Psoas muscle (tissue), 8 donors: ENCODE data around the gene CLASP1. TPM values are rescaled to one million over a fixed set of nuclear protein-coding genes. Genes with fewer than 3 reads are reported as not detected.
A peak's percentile ranks its signal among the peaks of the same experiment; 100 is the strongest.

Experiments used
- ATAC-seq, 4 donors: fragments of 200-7000 bp; cut with Tn5 transposase; one replicate each; pipeline ENCODE4 v1.9.1; 2020; ENCODE audit warnings: moderate library complexity in 3 of 4, mild to moderate bottlenecking in 2 of 4
- DNase-seq, 2 donors: peaks; one replicate each; pipeline ENCODE4 v3.0.0-alpha.2; 2020
- H3K27ac ChIP-seq: fragments of 200-600 bp; one replicate; pipeline ENCODE4 v1.8.0; 2022
- H3K27me3 ChIP-seq, 3 donors: fragments of 200-600 bp in 1 of 3; one replicate each; pipeline versions ENCODE4 v1.6.1 to v1.8.0; 2013 to 2022; ENCODE audit warnings: low read length in 2 of 3, mild to moderate bottlenecking in 2 of 3, moderate library complexity in 1 of 3; ENCODE audit not compliant: insufficient read depth in 3 of 3
- H3K36me3 ChIP-seq, 2 donors: fragments of 200-600 bp in 1 of 2; one replicate each; pipeline versions ENCODE4 v1.6.1 to v1.8.0; 2013 to 2022; ENCODE audit warnings: low read depth in 1 of 2, mild to moderate bottlenecking in 1 of 2, moderate library complexity in 1 of 2; ENCODE audit not compliant: insufficient read depth in 1 of 2
- H3K4me1 ChIP-seq: fragments of 200-600 bp; one replicate; pipeline ENCODE4 v1.8.0; 2022
- H3K4me3 ChIP-seq: fragments of 200-600 bp; one replicate; pipeline ENCODE4 v1.8.0; 2022; ENCODE audit warnings: mild to moderate bottlenecking
- H3K9me3 ChIP-seq: fragments of 200-600 bp; one replicate; pipeline ENCODE4 v1.8.0; 2022
- WGBS, 3 donors: extraction: QIAGEN DNeasy Blood & Tissue Kit; methylation state at CpG; one replicate each; pipeline versions ENCODE4 v1.1.6 to v1.1.7; 2013; 5-methylcytosine and 5-hydroxymethylcytosine counted together
- intact Hi-C, 2 donors: fragments of 100-400 bp; cut with DNase I; formaldehyde crosslinking; loops; one replicate each; pipeline versions ENCODE4 v1.11.0 to v1.14.2; 2022
- polyA plus RNA-seq, 3 donors: library from polyadenylated mRNA; stranded (reverse); fragments of 200-250 nt; gene quantifications; one replicate each; pipeline ENCODE4 v1.2.3, GENCODE V29; 2013
- total RNA-seq, 4 donors: library from RNA; stranded (reverse); fragmentation: NEBNext Ultra II Directional in 2 of 4; extraction: Animal tissue kit (Norgen Biotek cat#: 25700) in 2 of 4; gene quantifications; one replicate each; pipeline versions ENCODE4 v1.2.1 to v1.2.4, GENCODE V29; 2021 to 2023
- TF ChIP-seq, protein P1 (sequence below): fragments of 200-600 bp; IDR thresholded peaks from one replicate; pipeline ENCODE4 v1.8.0; 2022; ENCODE audit warnings: antibody characterized with exemption
- donor health status: healthy with polysubstance abuse.
- donor health status: DM: no; HTN: no; CAD: no; lungs with moderate emphysema.
- donor health status: Bipolar disorder and iron deficiency.
- donor health status: healthy.
- donor health status: DM: yes; HTN: yes; CAD: no.
- donor health status: DM: no; HTN: no; CAD: no.
- donor health status: DM: no; HTN: no; CAD: no.
- donor health status: DM: yes; HTN: yes; CAD: no.

Gene CLASP1
- total and polyA plus RNA-seq, 7 donors = 11.6 to 60.7 (median 38.8) TPM

- 92 to 94% (median 93%) methylated on average over 4 of the region's 4 CpGs for WGBS, 3 donors
- Histone ChIP-seq H3K36me3 (peaks cover 0 to 59% of the 10 kb centered on the region in 2 donors), H3K27me3 (no peaks in the 10 kb centered on the region), H3K27ac (no peak overlapping the region), H3K4me3 (no peak overlapping the region), H3K9me3 (no peaks in the 10 kb centered on the region), H3K4me1 (peaks cover 9% of the 10 kb centered on the region)
- intact Hi-C loops = no loop called here
- TF ChIP-seq, protein P1, sequence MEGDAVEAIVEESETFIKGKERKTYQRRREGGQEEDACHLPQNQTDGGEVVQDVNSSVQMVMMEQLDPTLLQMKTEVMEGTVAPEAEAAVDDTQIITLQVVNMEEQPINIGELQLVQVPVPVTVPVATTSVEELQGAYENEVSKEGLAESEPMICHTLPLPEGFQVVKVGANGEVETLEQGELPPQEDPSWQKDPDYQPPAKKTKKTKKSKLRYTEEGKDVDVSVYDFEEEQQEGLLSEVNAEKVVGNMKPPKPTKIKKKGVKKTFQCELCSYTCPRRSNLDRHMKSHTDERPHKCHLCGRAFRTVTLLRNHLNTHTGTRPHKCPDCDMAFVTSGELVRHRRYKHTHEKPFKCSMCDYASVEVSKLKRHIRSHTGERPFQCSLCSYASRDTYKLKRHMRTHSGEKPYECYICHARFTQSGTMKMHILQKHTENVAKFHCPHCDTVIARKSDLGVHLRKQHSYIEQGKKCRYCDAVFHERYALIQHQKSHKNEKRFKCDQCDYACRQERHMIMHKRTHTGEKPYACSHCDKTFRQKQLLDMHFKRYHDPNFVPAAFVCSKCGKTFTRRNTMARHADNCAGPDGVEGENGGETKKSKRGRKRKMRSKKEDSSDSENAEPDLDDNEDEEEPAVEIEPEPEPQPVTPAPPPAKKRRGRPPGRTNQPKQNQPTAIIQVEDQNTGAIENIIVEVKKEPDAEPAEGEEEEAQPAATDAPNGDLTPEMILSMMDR = no peak
- ATAC-seq (no peak), DNase-seq (no peak)
Observed at GRCh38 chr2:121340926-121341325, 308.3 kb downstream of the CLASP1 start.

GRCh38 chr2:121338281-121338680, 311.0 kb downstream of the CLASP1 start:
- no peak overlapping the region for H3K4me3 ChIP-seq
- WGBS, 3 donors = 81 to 88% (median 85%) methylated on average over 20 of the region's 20 CpGs
- no peaks in the 10 kb centered on the region for H3K9me3 ChIP-seq
- H3K27ac ChIP-seq = no peak overlapping the region
- H3K4me1 ChIP-seq = peaks cover 9% of the 10 kb centered on the region
- DNase-seq (no peak), ATAC-seq (no peak)
- TF ChIP-seq, protein P1 = no peak
- peaks cover 0 to 41% of the 10 kb centered on the region in 2 donors for H3K36me3 ChIP-seq
- H3K27me3 ChIP-seq = no peaks in the 10 kb centered on the region
- intact Hi-C loops = loop anchor here in 1 of 2 donors (10.0 kb wide), 1 partner anchor 153 kb away; no protein-coding TSS in a partner anchor

- ATAC-seq (peak in 1 of 4 donors; percentile 28), DNase-seq (no peak)
- Histone ChIP-seq H3K4me3 (no peak overlapping the region), H3K27me3 (no peaks in the 10 kb centered on the region), H3K4me1 (peaks cover 9% of the 10 kb centered on the region), H3K9me3 (no peaks in the 10 kb centered on the region), H3K27ac (no peak overlapping the region), H3K36me3 (peaks cover 0 to 33% of the 10 kb centered on the region in 2 donors)
- 78 to 82% (median 79%) methylated on average over 18 of the region's 18 CpGs for WGBS, 3 donors
- intact Hi-C loops = loop anchor here in 1 of 2 donors (10.0 kb wide), 1 partner anchor 152 kb away; no protein-coding TSS in a partner anchor
- TF ChIP-seq, protein P1 = no peak
Observed at GRCh38 chr2:121336528-121337294, 312.6 kb downstream of the CLASP1 start.

DNA sequence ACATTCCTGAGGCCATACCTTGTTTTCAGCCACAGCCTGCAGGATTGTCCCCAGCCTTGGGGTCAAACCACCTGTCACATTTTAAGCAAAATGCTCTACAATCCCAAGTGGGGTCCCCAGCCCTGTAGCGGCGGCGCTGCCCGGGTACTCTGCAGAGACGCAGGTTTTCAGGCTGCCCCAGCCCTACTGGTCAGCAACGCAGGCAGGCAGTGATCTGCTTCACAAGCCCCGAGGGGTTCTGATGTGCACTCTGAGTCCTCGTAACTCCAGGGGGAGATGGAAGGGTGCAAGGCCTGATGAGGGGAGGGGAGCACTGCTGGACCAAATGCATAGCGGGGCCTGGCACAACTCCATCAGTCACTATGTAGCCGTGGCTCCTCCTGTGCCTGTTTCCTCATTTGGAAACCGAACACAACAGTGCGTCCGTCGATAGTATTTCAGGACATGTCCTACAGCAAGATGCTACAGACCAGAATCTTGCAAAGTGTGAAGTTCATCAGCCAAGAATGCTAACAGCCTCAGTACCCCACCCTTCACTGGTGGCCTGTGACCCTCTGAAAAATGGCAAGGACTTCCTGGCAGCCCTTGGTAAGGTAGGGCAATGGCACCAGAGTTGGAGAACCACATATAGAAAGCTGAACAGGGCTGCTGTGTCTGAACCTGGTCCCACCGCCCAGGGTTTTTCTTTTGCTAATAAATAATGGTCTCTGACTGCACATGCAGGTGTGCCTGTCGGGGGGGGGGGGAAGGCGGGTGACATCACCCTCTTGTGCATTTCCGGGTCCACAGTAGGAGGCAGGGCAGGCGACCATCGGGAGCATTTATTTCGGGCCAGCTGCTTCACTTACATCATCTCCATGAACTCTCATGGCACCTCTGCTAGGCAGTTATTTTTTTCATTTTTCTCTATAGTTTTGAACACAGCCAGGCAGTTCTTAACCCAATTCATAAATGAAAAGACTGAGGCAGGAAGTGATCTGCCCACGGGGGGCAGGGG, 313.7 kb downstream of the CLASP1 start:
- peak; percentile 9 to 33 (median 27) for ATAC-seq
- intact Hi-C loops = loop anchor here in 1 of 2 donors (10.0 kb wide), 1 partner anchor 151 kb away; no protein-coding TSS in a partner anchor
- 40 to 46% (median 45%) methylated on average over 21 to 22 of the region's 22 CpGs for WGBS, 3 donors

More for the DNA sequence above, 313.7 kb downstream of the CLASP1 start:
- Histone ChIP-seq H3K27ac (no peak overlapping the region), H3K4me1 (peaks cover 9% of the 10 kb centered on the region), H3K9me3 (no peaks in the 10 kb centered on the region), H3K36me3 (peaks cover 0 to 22% of the 10 kb centered on the region in 2 donors), H3K27me3 (no peaks in the 10 kb centered on the region), H3K4me3 (no peak overlapping the region)
- DNase-seq = no peak
- TF ChIP-seq, protein P1 = no peak
